ENCODE results near the gene MTERF2.

The MTERF2 gene

GRCh38 chr12:106984588-106985137, 2.3 kb downstream of the MTERF2 start:
- H2BK12ac ChIP-seq (ENCODE audit: low read length), result no peak overlapping the region
- no peaks in the 10 kb centered on the region for H3K9me3 ChIP-seq (ENCODE audit: insufficient read depth, low read depth, low read length)
- no peak overlapping the region for H3K14ac ChIP-seq (ENCODE audit: low read length)
- H3K4me1 ChIP-seq (ENCODE audit: control insufficient read depth in 1 of 2, insufficient read depth in 2 of 2, low read length in 2 of 2), result peaks cover 0 to 8% of the 10 kb centered on the region in 2 experiments
- H3K79me1 ChIP-seq (ENCODE audit: low read length), result peaks cover 4% of the 10 kb centered on the region
- no peak overlapping the region for H3K4me2 ChIP-seq (ENCODE audit: low read length)
- no peak overlapping the region for H2AK5ac ChIP-seq (ENCODE audit: low read length)
- H3K27ac ChIP-seq (ENCODE audit: low read depth, low read length), result no peak overlapping the region
- H2BK120ac ChIP-seq (ENCODE audit: insufficient read depth, low read length, poor library complexity), result no peak overlapping the region
- H4K12ac ChIP-seq (ENCODE audit: low read depth, low read length), result no peak overlapping the region
- no peak overlapping the region for H4K91ac ChIP-seq (ENCODE audit: low read depth, low read length)
- no peak overlapping the region for H3K9ac ChIP-seq (ENCODE audit: low read length)
- H3K4ac ChIP-seq (ENCODE audit: low read depth, low read length), result no peak overlapping the region
- no peaks in the 10 kb centered on the region for H3K27me3 ChIP-seq (ENCODE audit: insufficient read depth, low read length)
- H3K36me3 ChIP-seq (ENCODE audit: control insufficient read depth in 1 of 2, insufficient read depth in 2 of 2, low read length in 2 of 2), result peaks cover 0 to 8% of the 10 kb centered on the region in 2 experiments
- H3K18ac ChIP-seq (ENCODE audit: low read length), result no peak overlapping the region
- H2BK5ac ChIP-seq (ENCODE audit: low read depth, low read length, poor library complexity), result no peak overlapping the region
- WGBS (ENCODE audit: extremely low coverage, insufficient coverage, insufficient read length), result no CpG with 5 or more reads among the region's 6 CpGs
- no peak for DNase-seq
- peaks cover 3% of the 10 kb centered on the region for H3K79me2 ChIP-seq (ENCODE audit: control insufficient read depth, insufficient read depth, low read length, poor library complexity)
- no peak overlapping the region for H4K8ac ChIP-seq (ENCODE audit: low read depth, low read length)
- no peak overlapping the region for H2AFZ ChIP-seq (ENCODE audit: insufficient read depth, low read length, poor library complexity)
- no peak overlapping the region for H3K4me3 ChIP-seq (ENCODE audit: low read depth, low read length)
- no peak overlapping the region for H3K23ac ChIP-seq (ENCODE audit: low read length)

GRCh38 chr12:106982229-106982628, 4.7 kb downstream of the MTERF2 start:
- Histone ChIP-seq H3K23ac (ENCODE audit: low read length) (no peak overlapping the region), H4K8ac (ENCODE audit: low read depth, low read length) (no peak overlapping the region), H3K79me1 (ENCODE audit: low read length) (peaks cover 4% of the 10 kb centered on the region), H4K12ac (ENCODE audit: low read depth, low read length) (no peak overlapping the region), H2AK5ac (ENCODE audit: low read length) (no peak overlapping the region), H2BK120ac (ENCODE audit: insufficient read depth, low read length, poor library complexity) (no peak overlapping the region), H3K4me2 (ENCODE audit: low read length) (no peak overlapping the region), H2BK12ac (ENCODE audit: low read length) (no peak overlapping the region), H3K4ac (ENCODE audit: low read depth, low read length) (no peak overlapping the region), H3K4me3 (ENCODE audit: low read depth, low read length) (no peak overlapping the region), H3K36me3 (ENCODE audit: control insufficient read depth in 1 of 2, insufficient read depth in 2 of 2, low read length in 2 of 2) (peaks cover 0 to 8% of the 10 kb centered on the region in 2 experiments), H2BK5ac (ENCODE audit: low read depth, low read length, poor library complexity) (no peak overlapping the region), H3K9me3 (ENCODE audit: insufficient read depth, low read depth, low read length) (no peaks in the 10 kb centered on the region), H3K4me1 (ENCODE audit: control insufficient read depth in 1 of 2, insufficient read depth in 2 of 2, low read length in 2 of 2) (peaks cover 0 to 4% of the 10 kb centered on the region in 2 experiments), H3K14ac (ENCODE audit: low read length) (no peak overlapping the region), H3K9ac (ENCODE audit: low read length) (no peak overlapping the region), H2AFZ (ENCODE audit: insufficient read depth, low read length, poor library complexity) (no peak overlapping the region), H3K27me3 (ENCODE audit: insufficient read depth, low read length) (no peaks in the 10 kb centered on the region), H4K91ac (ENCODE audit: low read depth, low read length) (no peak overlapping the region), H3K27ac (ENCODE audit: low read depth, low read length) (no peak overlapping the region), H3K79me2 (ENCODE audit: control insufficient read depth, insufficient read depth, low read length, poor library complexity) (peaks cover 3% of the 10 kb centered on the region), H3K18ac (ENCODE audit: low read length) (no peak overlapping the region)
- WGBS (ENCODE audit: extremely low coverage, insufficient coverage, insufficient read length), result no CpG with 5 or more reads among the region's 1 CpG
- DNase-seq, result no peak

GRCh38 chr12:106981788-106982187, 5.2 kb downstream of the MTERF2 start:
- H4K91ac ChIP-seq (ENCODE audit: low read depth, low read length), result no peak overlapping the region
- H3K9me3 ChIP-seq (ENCODE audit: insufficient read depth, low read depth, low read length), result no peaks in the 10 kb centered on the region
- no peak overlapping the region for H3K4ac ChIP-seq (ENCODE audit: low read depth, low read length)
- no peak overlapping the region for H3K4me3 ChIP-seq (ENCODE audit: low read depth, low read length)
- H2BK12ac ChIP-seq (ENCODE audit: low read length), result no peak overlapping the region
- no peak overlapping the region for H2AK5ac ChIP-seq (ENCODE audit: low read length)
- no peak overlapping the region for H2BK5ac ChIP-seq (ENCODE audit: low read depth, low read length, poor library complexity)
- DNase-seq, result no peak
- no peak overlapping the region for H3K27ac ChIP-seq (ENCODE audit: low read depth, low read length)
- peaks cover 3% of the 10 kb centered on the region for H3K79me1 ChIP-seq (ENCODE audit: low read length)
- H3K4me2 ChIP-seq (ENCODE audit: low read length), result no peak overlapping the region
- H3K27me3 ChIP-seq (ENCODE audit: insufficient read depth, low read length), result no peaks in the 10 kb centered on the region
- no peak overlapping the region for H4K12ac ChIP-seq (ENCODE audit: low read depth, low read length)
- H3K36me3 ChIP-seq (ENCODE audit: control insufficient read depth in 1 of 2, insufficient read depth in 2 of 2, low read length in 2 of 2), result peaks cover 0 to 8% of the 10 kb centered on the region in 2 experiments
- no peak overlapping the region for H2BK120ac ChIP-seq (ENCODE audit: insufficient read depth, low read length, poor library complexity)
- no peak overlapping the region for H3K18ac ChIP-seq (ENCODE audit: low read length)
- H2AFZ ChIP-seq (ENCODE audit: insufficient read depth, low read length, poor library complexity), result no peak overlapping the region
- no peak overlapping the region for H3K23ac ChIP-seq (ENCODE audit: low read length)
- no CpG with 5 or more reads among the region's 3 CpGs for WGBS (ENCODE audit: extremely low coverage, insufficient coverage, insufficient read length)
- H4K8ac ChIP-seq (ENCODE audit: low read depth, low read length), result no peak overlapping the region
- H3K9ac ChIP-seq (ENCODE audit: low read length), result no peak overlapping the region
- no peak overlapping the region for H3K14ac ChIP-seq (ENCODE audit: low read length)
- H3K79me2 ChIP-seq (ENCODE audit: control insufficient read depth, insufficient read depth, low read length, poor library complexity), result peaks cover 2% of the 10 kb centered on the region
- peaks cover 0 to 4% of the 10 kb centered on the region in 2 experiments for H3K4me1 ChIP-seq (ENCODE audit: control insufficient read depth in 1 of 2, insufficient read depth in 2 of 2, low read length in 2 of 2)

- Histone ChIP-seq H2BK120ac (ENCODE audit: insufficient read depth, low read length, poor library complexity) (no peak overlapping the region), H3K79me2 (ENCODE audit: control insufficient read depth, insufficient read depth, low read length, poor library complexity) (no peaks in the 10 kb centered on the region), H3K4me3 (ENCODE audit: low read depth, low read length) (no peak overlapping the region), H4K12ac (ENCODE audit: low read depth, low read length) (no peak overlapping the region), H2AFZ (ENCODE audit: insufficient read depth, low read length, poor library complexity) (no peak overlapping the region), H3K18ac (ENCODE audit: low read length) (no peak overlapping the region), H3K79me1 (ENCODE audit: low read length) (no peaks in the 10 kb centered on the region), H2AK5ac (ENCODE audit: low read length) (no peak overlapping the region), H3K4ac (ENCODE audit: low read depth, low read length) (no peak overlapping the region), H2BK5ac (ENCODE audit: low read depth, low read length, poor library complexity) (no peak overlapping the region), H2BK12ac (ENCODE audit: low read length) (no peak overlapping the region), H3K9ac (ENCODE audit: low read length) (no peak overlapping the region), H3K4me1 (ENCODE audit: control insufficient read depth in 1 of 2, insufficient read depth in 2 of 2, low read length in 2 of 2) (peaks cover 0 to 3% of the 10 kb centered on the region in 2 experiments), H3K27me3 (ENCODE audit: insufficient read depth, low read length) (no peaks in the 10 kb centered on the region), H3K27ac (ENCODE audit: low read depth, low read length) (no peak overlapping the region), H4K8ac (ENCODE audit: low read depth, low read length) (no peak overlapping the region), H3K36me3 (ENCODE audit: control insufficient read depth in 1 of 2, insufficient read depth in 2 of 2, low read length in 2 of 2) (peaks cover 0 to 9% of the 10 kb centered on the region in 2 experiments), H3K4me2 (ENCODE audit: low read length) (no peak overlapping the region), H3K23ac (ENCODE audit: low read length) (no peak overlapping the region), H4K91ac (ENCODE audit: low read depth, low read length) (no peak overlapping the region), H3K14ac (ENCODE audit: low read length) (no peak overlapping the region), H3K9me3 (ENCODE audit: insufficient read depth, low read depth, low read length) (no peaks in the 10 kb centered on the region)
- WGBS (ENCODE audit: extremely low coverage, insufficient coverage, insufficient read length), result no CpG with 5 or more reads among the region's 7 CpGs
- DNase-seq, result no peak
Observed at GRCh38 chr12:106980944-106981343, 6.0 kb downstream of the MTERF2 start.

All from trophoblast cell (in vitro differentiated cells and primary cell).